ENCODE measurements around the gene LEMD2. TPM values are rescaled to one million over a fixed set of nuclear protein-coding genes. Genes with fewer than 3 reads are reported as not detected.

Gene LEMD2
- total RNA-seq, 1 experiment from 2014 or later: 91.8 TPM

GRCh38 chr6:33772082-33772830 lies 16.7 kb downstream of the LEMD2 start:
- no peak overlapping the region for H2BK15ac ChIP-seq (ENCODE audit: low read depth, low read length)
- H4K91ac ChIP-seq (ENCODE audit: insufficient read length, low read depth, low read length): no peak overlapping the region
- peak overlapping the region in 2 of 3 experiments; percentile 41 to 75; a peak in 4 of 7 replicates for H3K27ac Mint-ChIP-seq
- no peak overlapping the region for H2BK20ac ChIP-seq (ENCODE audit: low read depth, low read length, poor library complexity, severe bottlenecking)
- no peak overlapping the region for H4K8ac ChIP-seq (replicated peaks; ENCODE audit: insufficient read length, low read depth, low read length)
- H3K4ac ChIP-seq (ENCODE audit: low read depth, low read length): no peak overlapping the region
- H3K9ac ChIP-seq (ENCODE audit: extremely low read depth, insufficient read length, low read length): no peak overlapping the region
- H3K36me3 Mint-ChIP-seq (ENCODE audit: insufficient read depth in 1 of 3, low read depth in 3 of 3): peaks cover 21 to 51% (median 50%) of the 10 kb centered on the region in 3 experiments
- no peak overlapping the region for H4K5ac ChIP-seq (ENCODE audit: insufficient read length, low read depth, low read length)
- H3K4me3 Mint-ChIP-seq: peak overlapping the region in 1 of 2 experiments; percentile 52; a peak in 2 of 5 replicates
- no peaks in the 10 kb centered on the region for H4K20me1 ChIP-seq (ENCODE audit: control insufficient read depth, insufficient read depth, insufficient read length)
- no CpG with 5 or more reads among the region's 24 CpGs for WGBS (ENCODE audit: extremely low coverage, insufficient read length, low lambda C conversion rate)
- no peak overlapping the region for H3K56ac ChIP-seq (ENCODE audit: insufficient read length, low read depth, low read length)
- no peak for DNase-seq
- no peak overlapping the region for H2BK5ac ChIP-seq (ENCODE audit: insufficient read length, low read length)
- no peak overlapping the region for H3K14ac ChIP-seq (ENCODE audit: insufficient read depth, low read length)
- peaks cover 10% of the 10 kb centered on the region for H3K4me1 ChIP-seq (ENCODE audit: insufficient read depth, low read length)
- no peaks in the 10 kb centered on the region for H3K79me1 ChIP-seq (ENCODE audit: insufficient read depth, low read depth, low read length, poor library complexity, severe bottlenecking)
- H3K9me3 ChIP-seq (ENCODE audit: control insufficient read depth, low read depth, low read length): no peaks in the 10 kb centered on the region
- no peak overlapping the region for H3K18ac ChIP-seq (ENCODE audit: insufficient read length, low read depth, low read length)
- no peak overlapping the region for H3K23ac ChIP-seq (ENCODE audit: insufficient read length, low read depth, low read length)
- no peak overlapping the region for H2BK120ac ChIP-seq (ENCODE audit: low read depth, low read length, poor library complexity, severe bottlenecking)
- H3K27me3 Mint-ChIP-seq (ENCODE audit: low read depth): peaks cover 3% of the 10 kb centered on the region; the same call in 1 of the 2 replicates
- H3K27me3 ChIP-seq (ENCODE audit: insufficient read depth, low read length): no peaks in the 10 kb centered on the region
- no peak for TF ChIP-seq CTCF (conservative IDR thresholded peaks at IDR 0.05)
- no peaks in the 10 kb centered on the region for H3K79me2 ChIP-seq (ENCODE audit: insufficient read depth, low read length)
- no peak overlapping the region for H3K27ac ChIP-seq (ENCODE audit: insufficient read length, low read depth, low read length)
- no peak overlapping the region for H3T11ph ChIP-seq (ENCODE audit: low read length)
- H3K4me2 ChIP-seq (ENCODE audit: insufficient read depth, insufficient read length, low read length): no peak overlapping the region
- no peaks in the 10 kb centered on the region for H3K23me2 ChIP-seq (ENCODE audit: insufficient read length, low read depth, low read length, poor library complexity, severe bottlenecking)
- H2AK5ac ChIP-seq (ENCODE audit: insufficient read length, low read length): no peak overlapping the region
- no peak overlapping the region for H2BK12ac ChIP-seq (ENCODE audit: insufficient read length, low read depth, low read length)
- peaks cover 43% of the 10 kb centered on the region in 2 experiments for H3K4me1 Mint-ChIP-seq
- no peak overlapping the region for H2AFZ ChIP-seq (ENCODE audit: low read length)
- H3K9me3 Mint-ChIP-seq: peaks cover 0 to 1% of the 10 kb centered on the region in 2 experiments; a peak in 2 of 5 replicates
